Measurements from ENCODE around the gene CA4.

The CA4 gene

DNA sequence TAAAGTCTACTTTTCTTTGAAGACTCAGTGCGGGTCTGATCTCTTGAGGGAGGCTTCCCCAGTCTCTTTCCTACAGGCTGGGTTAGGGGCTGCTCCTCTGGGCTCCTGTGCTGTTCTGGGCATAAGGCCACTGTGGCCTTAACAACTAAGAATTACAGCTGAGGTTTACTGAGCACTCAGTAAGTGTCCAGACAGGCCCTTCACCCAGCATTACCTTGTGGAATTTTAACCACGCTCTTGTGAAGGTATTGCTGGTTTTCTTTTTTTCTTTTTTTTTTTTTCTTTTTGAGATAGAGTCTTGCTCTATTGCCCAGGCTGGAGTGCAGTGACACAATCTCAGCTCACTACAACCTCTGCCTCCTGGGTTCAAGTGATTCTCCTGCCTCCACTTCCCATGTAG is 3.6 kb upstream of the CA4 start:
- no peak overlapping the region for H3K27ac ChIP-seq
- no peak for TF ChIP-seq ZFX (IDR thresholded peaks at IDR 0.05; ENCODE audit: borderline replicate concordance)
- TF ChIP-seq, protein P1, sequence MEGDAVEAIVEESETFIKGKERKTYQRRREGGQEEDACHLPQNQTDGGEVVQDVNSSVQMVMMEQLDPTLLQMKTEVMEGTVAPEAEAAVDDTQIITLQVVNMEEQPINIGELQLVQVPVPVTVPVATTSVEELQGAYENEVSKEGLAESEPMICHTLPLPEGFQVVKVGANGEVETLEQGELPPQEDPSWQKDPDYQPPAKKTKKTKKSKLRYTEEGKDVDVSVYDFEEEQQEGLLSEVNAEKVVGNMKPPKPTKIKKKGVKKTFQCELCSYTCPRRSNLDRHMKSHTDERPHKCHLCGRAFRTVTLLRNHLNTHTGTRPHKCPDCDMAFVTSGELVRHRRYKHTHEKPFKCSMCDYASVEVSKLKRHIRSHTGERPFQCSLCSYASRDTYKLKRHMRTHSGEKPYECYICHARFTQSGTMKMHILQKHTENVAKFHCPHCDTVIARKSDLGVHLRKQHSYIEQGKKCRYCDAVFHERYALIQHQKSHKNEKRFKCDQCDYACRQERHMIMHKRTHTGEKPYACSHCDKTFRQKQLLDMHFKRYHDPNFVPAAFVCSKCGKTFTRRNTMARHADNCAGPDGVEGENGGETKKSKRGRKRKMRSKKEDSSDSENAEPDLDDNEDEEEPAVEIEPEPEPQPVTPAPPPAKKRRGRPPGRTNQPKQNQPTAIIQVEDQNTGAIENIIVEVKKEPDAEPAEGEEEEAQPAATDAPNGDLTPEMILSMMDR (IDR thresholded peaks at IDR 0.05) = no peak

DNA sequence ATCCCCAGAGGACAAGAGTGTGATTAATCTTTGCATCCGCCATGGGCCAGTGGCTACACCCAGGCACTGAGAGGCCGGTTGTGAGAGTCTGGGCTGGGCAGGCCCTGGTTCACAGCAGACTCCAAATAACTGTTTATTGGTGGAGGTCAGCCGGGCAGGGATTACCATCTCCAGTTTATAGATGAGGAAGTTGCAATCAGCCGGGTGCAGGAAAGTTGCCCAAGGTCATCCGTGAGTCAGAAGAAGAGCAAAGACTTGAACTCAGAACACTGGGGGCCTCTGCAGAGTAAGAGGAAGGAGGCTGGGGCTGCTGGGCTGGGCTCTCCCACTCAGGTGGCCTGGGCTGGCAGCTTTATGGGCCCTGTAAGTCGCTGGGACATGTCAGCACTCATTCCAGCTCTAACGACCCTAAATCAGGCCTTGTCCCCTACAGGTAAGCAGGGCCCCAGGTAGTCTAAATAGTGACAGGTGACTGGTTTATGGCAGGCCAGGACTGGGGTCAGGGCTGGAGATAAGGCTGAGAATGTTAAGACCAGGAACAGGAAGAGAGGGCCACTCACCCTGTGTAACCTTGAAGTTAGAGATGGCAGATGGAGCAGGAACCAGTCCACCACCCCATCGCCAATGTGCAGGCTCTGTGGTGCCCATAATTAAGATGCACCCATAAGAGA is 2.1 kb upstream of the CA4 start:
- H3K27ac ChIP-seq = no peak overlapping the region
- no peak for TF ChIP-seq ZFX (IDR thresholded peaks at IDR 0.05; ENCODE audit: borderline replicate concordance)
- TF ChIP-seq, protein P1 (IDR thresholded peaks at IDR 0.05) = no peak

DNA sequence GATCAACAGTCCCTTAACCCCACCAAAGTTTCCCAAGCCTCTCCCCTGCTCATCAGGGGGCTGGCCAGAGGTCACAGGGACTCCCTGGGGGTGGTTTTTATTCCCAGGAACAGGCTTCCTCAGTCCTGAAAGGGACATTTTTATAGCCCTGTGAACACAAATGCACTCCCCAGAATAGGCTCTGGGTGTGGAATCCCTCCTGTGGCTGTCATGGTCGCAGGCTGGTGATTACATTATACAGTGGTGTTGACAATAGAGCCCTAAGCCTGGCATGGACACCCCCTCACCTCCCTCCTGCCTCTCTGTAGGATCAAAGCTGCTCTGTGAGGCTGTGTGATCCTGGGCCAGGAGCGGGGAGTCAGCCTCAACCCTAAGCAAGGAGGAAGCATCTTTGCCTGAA is 1.4 kb upstream of the CA4 start:
- H3K27ac ChIP-seq = no peak overlapping the region
- no peak for TF ChIP-seq ZFX (IDR thresholded peaks at IDR 0.05; ENCODE audit: borderline replicate concordance)

DNA sequence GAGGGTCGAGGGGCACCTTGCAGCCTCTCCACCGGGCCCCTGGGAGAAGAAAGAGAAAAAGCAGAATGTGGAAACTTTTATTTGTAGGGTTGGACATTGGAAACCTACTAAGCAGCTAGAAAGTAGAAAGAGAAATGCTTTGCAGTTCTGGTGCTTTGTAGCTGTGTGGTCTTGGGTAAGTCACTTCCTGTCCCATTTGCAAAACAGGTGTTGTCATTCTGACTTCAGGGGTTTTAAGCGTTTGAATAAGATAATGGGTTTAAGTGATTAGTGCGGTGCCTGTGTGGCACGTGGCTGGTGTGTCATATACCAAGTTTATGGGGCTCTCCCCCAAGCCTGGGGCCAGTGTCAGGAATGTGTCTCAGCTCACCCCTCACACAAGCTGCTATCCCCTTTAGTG is 1.6 kb downstream of the CA4 start:
- no peak for TF ChIP-seq ZFX (IDR thresholded peaks at IDR 0.05; ENCODE audit: borderline replicate concordance)
- TF ChIP-seq, protein P1 (IDR thresholded peaks at IDR 0.05) = no peak
- no peak overlapping the region for H3K27ac ChIP-seq

DNA sequence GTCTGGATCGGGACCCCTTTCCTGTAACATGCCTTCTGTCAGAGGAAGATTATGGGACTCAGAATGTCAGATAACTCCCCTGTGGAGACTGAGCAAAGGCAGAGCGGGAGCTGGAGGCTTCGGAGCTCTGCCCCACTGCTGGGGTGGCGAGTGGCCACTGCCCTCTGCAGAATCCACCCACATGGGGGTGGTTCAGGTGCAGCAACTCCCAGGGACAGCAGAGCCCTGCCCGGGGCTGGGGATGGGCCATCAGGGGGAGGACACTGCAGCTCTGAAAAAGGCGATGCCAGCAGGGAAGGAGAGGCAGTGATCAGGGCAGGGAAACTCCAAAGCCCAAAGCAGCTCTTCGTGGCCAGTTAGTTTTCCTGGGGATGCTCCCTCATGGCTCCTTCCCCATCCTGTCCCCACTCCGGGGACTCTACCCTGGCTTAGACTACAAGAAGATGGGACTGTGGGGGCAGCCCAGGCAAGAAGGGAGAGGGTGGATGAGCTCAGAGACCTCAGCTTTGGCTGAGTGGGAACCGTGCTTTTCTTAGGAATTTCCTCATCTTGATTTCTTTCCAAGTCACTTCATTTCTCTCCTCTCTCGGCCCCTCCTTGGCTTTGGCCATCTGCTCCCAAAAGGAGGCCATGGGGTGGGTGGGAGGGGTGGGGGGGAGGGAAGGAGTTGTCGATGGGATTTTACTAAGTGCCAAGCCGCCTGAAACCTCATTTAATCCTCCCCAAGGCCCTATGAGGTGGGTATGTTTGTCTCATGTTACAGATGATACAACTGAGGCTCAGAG is 4.0 kb downstream of the CA4 start:
- no peak for TF ChIP-seq ZFX (IDR thresholded peaks at IDR 0.05; ENCODE audit: borderline replicate concordance)
- TF ChIP-seq, protein P1 (IDR thresholded peaks at IDR 0.05) = no peak
- H3K27ac ChIP-seq = no peak overlapping the region

DNA sequence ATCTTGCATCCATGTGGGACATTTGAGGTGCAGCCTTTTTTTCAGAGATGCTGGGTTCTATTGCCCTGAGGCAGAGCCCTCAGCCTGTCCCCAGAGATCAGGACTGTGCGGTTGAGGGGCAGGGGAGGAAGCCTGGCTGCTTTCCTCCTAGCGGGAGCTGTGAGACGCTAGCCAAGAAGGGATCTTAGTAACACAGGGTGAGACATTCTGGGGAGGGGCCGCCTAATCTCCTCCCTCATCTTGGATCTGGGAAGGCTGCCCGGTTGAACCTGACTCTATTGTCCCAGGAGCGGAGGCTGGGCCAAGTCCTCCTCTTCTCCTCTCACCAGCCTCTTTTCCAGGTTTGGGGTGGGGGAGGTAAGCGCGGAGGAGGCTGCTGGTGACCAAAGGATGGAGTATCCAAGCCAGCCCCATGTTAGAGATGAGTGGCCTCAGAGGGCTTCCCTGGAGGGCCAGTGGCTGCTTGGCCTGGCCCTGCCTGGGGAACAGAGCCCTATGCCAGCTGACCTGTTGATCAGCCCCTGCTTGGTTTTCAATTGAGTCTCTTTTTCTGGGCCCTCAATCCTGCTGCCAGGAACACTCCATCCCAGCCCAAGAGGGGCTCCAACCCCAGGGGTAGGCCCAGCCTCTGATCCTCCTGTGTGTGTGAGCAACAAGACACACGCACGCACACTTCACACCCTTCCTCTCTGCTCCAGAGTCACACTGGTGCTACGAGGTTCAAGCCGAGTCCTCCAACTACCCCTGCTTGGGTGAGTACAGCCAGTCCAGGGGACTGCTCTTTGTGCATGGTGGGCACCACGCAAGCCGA is 5.0 kb downstream of the CA4 start:
- no peak for TF ChIP-seq ZFX (IDR thresholded peaks at IDR 0.05; ENCODE audit: borderline replicate concordance)
- TF ChIP-seq, protein P1 (IDR thresholded peaks at IDR 0.05) = no peak
- no peak overlapping the region for H3K27ac ChIP-seq

DNA sequence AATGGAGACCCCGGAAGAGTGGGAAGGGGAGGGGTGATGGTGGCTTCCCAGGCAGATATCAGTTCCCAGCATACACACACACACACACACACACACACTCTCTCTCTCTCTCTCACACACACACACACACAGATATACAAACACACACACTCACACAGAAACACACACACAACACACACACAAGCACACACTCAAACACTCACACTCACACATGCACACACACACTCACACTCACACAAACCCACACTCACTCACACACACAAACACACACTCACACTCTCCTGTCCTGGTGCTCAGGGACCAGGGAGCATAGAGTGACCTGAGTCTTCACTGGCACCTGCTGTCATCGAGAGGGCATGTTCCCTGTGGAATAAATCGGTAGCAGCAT is 5.6 kb downstream of the CA4 start:
- TF ChIP-seq, protein P1 (IDR thresholded peaks at IDR 0.05) = no peak
- TF ChIP-seq ZFX (IDR thresholded peaks at IDR 0.05; ENCODE audit: borderline replicate concordance) = no peak

More for the DNA sequence above, 5.6 kb downstream of the CA4 start:
- H3K27ac ChIP-seq = no peak overlapping the region

Data from 22Rv1 (cell line).